GM12891 (cell line): ENCODE measurements around the gene CFAP58.

Experiments
- DNase-seq: peaks from one replicate; pipeline ENCODE4 v3.0.0; 2011; ENCODE audit warnings: low spot score; ENCODE audit not compliant: insufficient read length
- FAIRE-seq: peaks from 2 replicates; lab custom pipeline; 2011; peaks lifted over from hg19 to GRCh38; lab: Jason Lieb, UNC
- PAX5 ChIP-seq: IDR thresholded peaks from 2 replicates; pipeline ENCODE4 v1.6.1; 2011; ENCODE audit warnings: low read length, moderate library complexity, mild to moderate bottlenecking; ENCODE audit not compliant: insufficient read depth, severe bottlenecking
- POLR2A ChIP-seq: IDR thresholded peaks from 2 replicates; pipeline ENCODE4 v1.6.1; 2011; ENCODE audit warnings: low read depth, low read length, control low read depth
- POLR2AphosphoS5 ChIP-seq: IDR thresholded peaks from 2 replicates; pipeline ENCODE4 v1.6.1; 2011; ENCODE audit warnings: low read depth, low read length, control low read depth
- POU2F2 ChIP-seq: IDR thresholded peaks from 2 replicates; pipeline ENCODE4 v1.6.1; 2011; ENCODE audit warnings: low read depth, mild to moderate bottlenecking, control low read depth, low read length, moderate library complexity
- SPI1 ChIP-seq: IDR thresholded peaks from 2 replicates; pipeline ENCODE4 v1.6.1; 2011; ENCODE audit warnings: low read depth, low read length, control low read depth
- TAF1 ChIP-seq: IDR thresholded peaks from 2 replicates; pipeline ENCODE4 v1.6.1; 2011; ENCODE audit warnings: low read depth, low read length, control low read depth

The CFAP58 gene

GRCh38 chr10:104430360-104430759 is 76.7 kb downstream of the CFAP58 start:
- DNase-seq (no peak), FAIRE-seq (no peak)
- no peak for TF ChIP-seq POLR2A
- no peak for TF ChIP-seq TAF1
- TF ChIP-seq POLR2AphosphoS5, result no peak
- no peak for TF ChIP-seq POU2F2
- TF ChIP-seq PAX5, result no peak
- TF ChIP-seq SPI1, result no peak

DNA sequence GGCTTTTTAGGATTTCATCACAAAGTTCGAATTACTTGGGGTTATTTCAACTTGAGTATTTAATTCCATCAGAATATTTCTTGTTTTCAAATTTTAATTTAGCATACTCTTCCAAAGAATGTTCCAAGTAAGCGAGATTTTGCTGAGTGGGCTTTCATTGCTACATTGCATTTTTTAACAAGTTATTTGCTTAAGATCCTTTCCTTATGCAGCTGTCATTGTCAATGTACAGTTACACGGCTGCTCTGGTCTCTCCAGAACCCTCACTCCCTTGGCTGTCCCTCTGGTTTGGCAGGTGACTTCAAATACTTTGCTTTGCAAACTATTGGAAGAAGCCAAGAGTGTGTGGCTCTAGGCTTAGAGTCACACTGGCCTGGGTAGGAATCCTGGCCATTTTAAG is 80.0 kb downstream of the CFAP58 start:
- TF ChIP-seq POU2F2, result no peak
- TF ChIP-seq POLR2A, result no peak
- TF ChIP-seq SPI1, result no peak
- no peak for TF ChIP-seq TAF1
- no peak for TF ChIP-seq PAX5
- TF ChIP-seq POLR2AphosphoS5, result no peak
- FAIRE-seq (no peak), DNase-seq (no peak)

- no peak for TF ChIP-seq TAF1
- TF ChIP-seq POLR2A, result no peak
- TF ChIP-seq PAX5, result no peak
- TF ChIP-seq POU2F2, result no peak
- TF ChIP-seq POLR2AphosphoS5, result no peak
- no peak for TF ChIP-seq SPI1
- FAIRE-seq (no peak), DNase-seq (no peak)
These were observed 81.0 kb downstream of the CFAP58 start for GRCh38 chr10:104434601-104435000.

GRCh38 chr10:104435822-104436221 is 82.2 kb downstream of the CFAP58 start:
- no peak for FAIRE-seq
- DNase-seq, result no peak

GRCh38 chr10:104437226-104437625 is 83.6 kb downstream of the CFAP58 start:
- TF ChIP-seq POLR2AphosphoS5 (no peak), PAX5 (no peak), SPI1 (no peak), POU2F2 (no peak), TAF1 (no peak), POLR2A (no peak)
- DNase-seq (no peak), FAIRE-seq (no peak)

More at GRCh38 chr10:104435822-104436221, 82.2 kb downstream of the CFAP58 start:
- no peak for TF ChIP-seq POLR2AphosphoS5
- no peak for TF ChIP-seq SPI1
- no peak for TF ChIP-seq POLR2A
- TF ChIP-seq TAF1, result no peak
- TF ChIP-seq PAX5, result no peak
- no peak for TF ChIP-seq POU2F2

- FAIRE-seq, result no peak
- DNase-seq, result no peak
These were observed 86.6 kb downstream of the CFAP58 start for GRCh38 chr10:104440221-104440620.

DNA sequence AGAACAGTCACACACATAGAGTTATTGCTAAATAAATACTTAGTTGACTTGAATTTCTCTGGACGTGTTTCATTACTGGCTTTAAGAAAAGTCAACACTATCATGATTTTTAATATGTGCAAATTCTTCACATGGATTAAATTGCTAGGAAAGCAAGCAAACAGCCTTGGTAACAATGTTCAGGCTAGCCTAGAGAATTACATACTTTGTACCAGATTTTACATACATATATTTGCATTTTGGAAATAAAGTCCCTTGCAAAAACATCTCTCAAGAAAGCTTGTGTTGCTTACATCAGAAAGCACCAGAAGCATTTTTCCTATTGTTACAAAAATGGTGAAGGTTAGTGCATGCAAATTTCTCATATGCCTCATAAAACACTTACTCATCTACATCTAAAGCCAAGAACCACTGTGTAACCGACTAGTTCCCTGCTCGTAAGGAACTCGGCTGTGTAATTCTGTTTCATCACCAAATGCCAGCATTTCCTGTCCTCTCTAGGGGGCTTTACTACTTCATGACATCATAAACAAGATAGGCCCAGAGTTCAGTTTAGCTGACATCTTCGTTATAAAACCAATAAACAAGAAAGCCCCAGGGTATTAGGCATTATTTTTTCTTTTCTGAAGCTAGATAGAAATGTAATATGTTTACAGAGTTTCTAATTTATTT is 87.8 kb downstream of the CFAP58 start:
- TF ChIP-seq SPI1 (no peak), POLR2A (no peak), TAF1 (no peak), POLR2AphosphoS5 (no peak), POU2F2 (no peak), PAX5 (no peak)
- no peak for DNase-seq
- FAIRE-seq, result no peak

More at GRCh38 chr10:104440221-104440620, 86.6 kb downstream of the CFAP58 start:
- TF ChIP-seq SPI1 (no peak), TAF1 (no peak), POU2F2 (no peak), POLR2A (no peak), PAX5 (no peak), POLR2AphosphoS5 (no peak)

GRCh38 chr10:104445359-104445758 is 91.7 kb downstream of the CFAP58 start:
- no peak for FAIRE-seq
- DNase-seq, result no peak
- TF ChIP-seq TAF1 (no peak), PAX5 (no peak), POLR2AphosphoS5 (no peak), SPI1 (no peak), POLR2A (no peak), POU2F2 (no peak)

DNA sequence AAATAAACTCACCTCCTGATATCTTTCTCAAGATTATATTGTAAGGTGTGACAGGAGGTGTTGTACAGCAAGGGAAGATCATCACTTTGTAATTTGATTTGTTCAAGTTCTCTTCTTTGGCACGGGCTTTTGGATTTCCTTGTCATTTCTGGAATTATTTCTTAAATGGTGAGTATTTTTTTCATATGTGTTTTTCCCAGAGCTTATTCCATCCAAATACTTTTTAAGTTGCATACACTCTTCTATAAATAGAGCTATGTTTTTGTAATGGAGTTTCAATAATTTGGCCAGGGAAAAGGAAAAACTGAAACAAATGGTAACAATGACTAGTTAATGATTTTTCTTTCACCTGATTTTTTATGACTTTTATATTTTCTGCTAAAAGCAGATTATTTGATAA is 92.5 kb downstream of the CFAP58 start:
- DNase-seq (no peak), FAIRE-seq (no peak)
- TF ChIP-seq SPI1, result no peak
- no peak for TF ChIP-seq TAF1
- TF ChIP-seq POLR2A, result no peak
- TF ChIP-seq POU2F2, result no peak
- no peak for TF ChIP-seq POLR2AphosphoS5
